Measurements from ENCODE around the gene SUGP2.

The SUGP2 gene

GRCh38 chr19:18990128-18990708, 43.1 kb downstream of the SUGP2 start:
- Histone ChIP-seq H3K36me3 (ENCODE audit: insufficient read depth, low read length) (no peaks in the 10 kb centered on the region), H3K27me3 (ENCODE audit: insufficient read depth, low read length) (no peaks in the 10 kb centered on the region), H3K4me1 (ENCODE audit: control insufficient read depth, insufficient read depth, low read length, unreplicated experiment) (no peaks in the 10 kb centered on the region), H3K27ac (ENCODE audit: low read depth, low read length) (no peak overlapping the region), H3K4me3 (ENCODE audit: low read depth, low read length) (no peak overlapping the region), H3K79me2 (ENCODE audit: control insufficient read depth, insufficient read depth, low read length, unreplicated experiment) (no peaks in the 10 kb centered on the region), H2AFZ (ENCODE audit: low read length, unreplicated experiment) (no peak overlapping the region)

GRCh38 chr19:18989316-18989715, 44.0 kb downstream of the SUGP2 start:
- Histone ChIP-seq H3K36me3 (ENCODE audit: insufficient read depth, low read length) (no peaks in the 10 kb centered on the region), H3K4me3 (ENCODE audit: low read depth, low read length) (no peak overlapping the region), H3K4me1 (ENCODE audit: control insufficient read depth, insufficient read depth, low read length, unreplicated experiment) (no peaks in the 10 kb centered on the region), H3K79me2 (ENCODE audit: control insufficient read depth, insufficient read depth, low read length, unreplicated experiment) (no peaks in the 10 kb centered on the region), H3K27ac (ENCODE audit: low read depth, low read length) (no peak overlapping the region), H3K27me3 (ENCODE audit: insufficient read depth, low read length) (no peaks in the 10 kb centered on the region), H2AFZ (ENCODE audit: low read length, unreplicated experiment) (no peak overlapping the region)

GRCh38 chr19:18987456-18987855, 45.9 kb downstream of the SUGP2 start:
- Histone ChIP-seq H3K27ac (ENCODE audit: low read depth, low read length) (no peak overlapping the region), H3K36me3 (ENCODE audit: insufficient read depth, low read length) (no peaks in the 10 kb centered on the region), H3K27me3 (ENCODE audit: insufficient read depth, low read length) (no peaks in the 10 kb centered on the region; the same call in 1 of the 2 replicates), H3K4me1 (ENCODE audit: control insufficient read depth, insufficient read depth, low read length, unreplicated experiment) (no peaks in the 10 kb centered on the region), H3K4me3 (ENCODE audit: low read depth, low read length) (no peak overlapping the region), H3K79me2 (ENCODE audit: control insufficient read depth, insufficient read depth, low read length, unreplicated experiment) (no peaks in the 10 kb centered on the region), H2AFZ (ENCODE audit: low read length, unreplicated experiment) (no peak overlapping the region)

- H3K4me1 ChIP-seq (ENCODE audit: control insufficient read depth, insufficient read depth, low read length, unreplicated experiment): no peaks in the 10 kb centered on the region
- H3K4me3 ChIP-seq (ENCODE audit: low read depth, low read length): no peak overlapping the region
- no peak overlapping the region for H2AFZ ChIP-seq (ENCODE audit: low read length, unreplicated experiment)
- H3K27me3 ChIP-seq (ENCODE audit: insufficient read depth, low read length): no peaks in the 10 kb centered on the region; the same call in 1 of the 2 replicates
- H3K36me3 ChIP-seq (ENCODE audit: insufficient read depth, low read length): no peaks in the 10 kb centered on the region
- H3K79me2 ChIP-seq (ENCODE audit: control insufficient read depth, insufficient read depth, low read length, unreplicated experiment): no peaks in the 10 kb centered on the region
- no peak overlapping the region for H3K27ac ChIP-seq (ENCODE audit: low read depth, low read length)
Measured at GRCh38 chr19:18985257-18985656, 48.1 kb downstream of the SUGP2 start.

GRCh38 chr19:18984251-18984650, 49.1 kb downstream of the SUGP2 start:
- Histone ChIP-seq H3K27me3 (ENCODE audit: insufficient read depth, low read length) (no peaks in the 10 kb centered on the region; the same call in 1 of the 2 replicates), H3K36me3 (ENCODE audit: insufficient read depth, low read length) (no peaks in the 10 kb centered on the region), H3K79me2 (ENCODE audit: control insufficient read depth, insufficient read depth, low read length, unreplicated experiment) (no peaks in the 10 kb centered on the region), H3K4me1 (ENCODE audit: control insufficient read depth, insufficient read depth, low read length, unreplicated experiment) (no peaks in the 10 kb centered on the region), H3K4me3 (ENCODE audit: low read depth, low read length) (no peak overlapping the region), H2AFZ (ENCODE audit: low read length, unreplicated experiment) (no peak overlapping the region), H3K27ac (ENCODE audit: low read depth, low read length) (no peak overlapping the region)

- Histone ChIP-seq H3K27ac (ENCODE audit: low read depth, low read length) (no peak overlapping the region), H2AFZ (ENCODE audit: low read length, unreplicated experiment) (no peak overlapping the region), H3K4me3 (ENCODE audit: low read depth, low read length) (no peak overlapping the region), H3K79me2 (ENCODE audit: control insufficient read depth, insufficient read depth, low read length, unreplicated experiment) (no peaks in the 10 kb centered on the region), H3K27me3 (ENCODE audit: insufficient read depth, low read length) (no peaks in the 10 kb centered on the region; the same call in 1 of the 2 replicates), H3K4me1 (ENCODE audit: control insufficient read depth, insufficient read depth, low read length, unreplicated experiment) (no peaks in the 10 kb centered on the region), H3K36me3 (ENCODE audit: insufficient read depth, low read length) (no peaks in the 10 kb centered on the region)
Measured at GRCh38 chr19:18982669-18983068, 50.6 kb downstream of the SUGP2 start.

GRCh38 chr19:18980432-18981020, 52.8 kb downstream of the SUGP2 start:
- no peak overlapping the region for H2AFZ ChIP-seq (ENCODE audit: low read length, unreplicated experiment)
- H3K36me3 ChIP-seq (ENCODE audit: insufficient read depth, low read length): no peaks in the 10 kb centered on the region
- no peaks in the 10 kb centered on the region for H3K79me2 ChIP-seq (ENCODE audit: control insufficient read depth, insufficient read depth, low read length, unreplicated experiment)
- H3K4me3 ChIP-seq (ENCODE audit: low read depth, low read length): no peak overlapping the region
- no peak overlapping the region for H3K27ac ChIP-seq (ENCODE audit: low read depth, low read length)
- no peaks in the 10 kb centered on the region for H3K4me1 ChIP-seq (ENCODE audit: control insufficient read depth, insufficient read depth, low read length, unreplicated experiment)
- H3K27me3 ChIP-seq (ENCODE audit: insufficient read depth, low read length): no peaks in the 10 kb centered on the region; the same call in 1 of the 2 replicates

- no peaks in the 10 kb centered on the region for H3K4me1 ChIP-seq (ENCODE audit: control insufficient read depth, insufficient read depth, low read length, unreplicated experiment)
- H3K27me3 ChIP-seq (ENCODE audit: insufficient read depth, low read length): no peaks in the 10 kb centered on the region; the same call in 1 of the 2 replicates
- H3K4me3 ChIP-seq (ENCODE audit: low read depth, low read length): no peak overlapping the region
- H3K36me3 ChIP-seq (ENCODE audit: insufficient read depth, low read length): no peaks in the 10 kb centered on the region
- H3K27ac ChIP-seq (ENCODE audit: low read depth, low read length): no peak overlapping the region
- H3K79me2 ChIP-seq (ENCODE audit: control insufficient read depth, insufficient read depth, low read length, unreplicated experiment): no peaks in the 10 kb centered on the region
- H2AFZ ChIP-seq (ENCODE audit: low read length, unreplicated experiment): no peak overlapping the region
Measured at GRCh38 chr19:18978616-18979015, 54.7 kb downstream of the SUGP2 start.

GRCh38 chr19:18975869-18976268, 57.4 kb downstream of the SUGP2 start:
- H3K27me3 ChIP-seq (ENCODE audit: insufficient read depth, low read length): no peaks in the 10 kb centered on the region
- no peak overlapping the region for H3K27ac ChIP-seq (ENCODE audit: low read depth, low read length)
- H3K4me1 ChIP-seq (ENCODE audit: control insufficient read depth, insufficient read depth, low read length, unreplicated experiment): peaks cover 8% of the 10 kb centered on the region
- H2AFZ ChIP-seq (ENCODE audit: low read length, unreplicated experiment): no peak overlapping the region
- H3K4me3 ChIP-seq (ENCODE audit: low read depth, low read length): no peak overlapping the region
- no peaks in the 10 kb centered on the region for H3K36me3 ChIP-seq (ENCODE audit: insufficient read depth, low read length)
- H3K79me2 ChIP-seq (ENCODE audit: control insufficient read depth, insufficient read depth, low read length, unreplicated experiment): no peaks in the 10 kb centered on the region

GRCh38 chr19:18975011-18975410, 58.3 kb downstream of the SUGP2 start:
- no peak overlapping the region for H2AFZ ChIP-seq (ENCODE audit: low read length, unreplicated experiment)
- no peaks in the 10 kb centered on the region for H3K36me3 ChIP-seq (ENCODE audit: insufficient read depth, low read length)
- no peak overlapping the region for H3K4me3 ChIP-seq (ENCODE audit: low read depth, low read length)
- no peak overlapping the region for H3K27ac ChIP-seq (ENCODE audit: low read depth, low read length)
- no peaks in the 10 kb centered on the region for H3K79me2 ChIP-seq (ENCODE audit: control insufficient read depth, insufficient read depth, low read length, unreplicated experiment)
- peaks cover 15% of the 10 kb centered on the region for H3K4me1 ChIP-seq (ENCODE audit: control insufficient read depth, insufficient read depth, low read length, unreplicated experiment)
- H3K27me3 ChIP-seq (ENCODE audit: insufficient read depth, low read length): no peaks in the 10 kb centered on the region

GRCh38 chr19:18972851-18973250, 60.5 kb downstream of the SUGP2 start:
- H3K79me2 ChIP-seq (ENCODE audit: control insufficient read depth, insufficient read depth, low read length, unreplicated experiment): no peaks in the 10 kb centered on the region
- H3K27me3 ChIP-seq (ENCODE audit: insufficient read depth, low read length): no peaks in the 10 kb centered on the region
- H3K4me1 ChIP-seq (ENCODE audit: control insufficient read depth, insufficient read depth, low read length, unreplicated experiment): peaks cover 17% of the 10 kb centered on the region
- H3K27ac ChIP-seq (ENCODE audit: low read depth, low read length): no peak overlapping the region
- H3K4me3 ChIP-seq (ENCODE audit: low read depth, low read length): no peak overlapping the region
- H3K36me3 ChIP-seq (ENCODE audit: insufficient read depth, low read length): no peaks in the 10 kb centered on the region
- no peak overlapping the region for H2AFZ ChIP-seq (ENCODE audit: low read length, unreplicated experiment)
